ENCODE results near the gene DUOX2. TPM values are rescaled to one million over a fixed set of nuclear protein-coding genes. Genes with fewer than 3 reads are reported as not detected.

Gene DUOX2
- total and polyA plus RNA-seq, 2 of the 8 experiments (the other 6 are each of a cell fraction or from before 2014, with no cell fraction given), result 0.08 TPM; not detected in 1

DNA sequence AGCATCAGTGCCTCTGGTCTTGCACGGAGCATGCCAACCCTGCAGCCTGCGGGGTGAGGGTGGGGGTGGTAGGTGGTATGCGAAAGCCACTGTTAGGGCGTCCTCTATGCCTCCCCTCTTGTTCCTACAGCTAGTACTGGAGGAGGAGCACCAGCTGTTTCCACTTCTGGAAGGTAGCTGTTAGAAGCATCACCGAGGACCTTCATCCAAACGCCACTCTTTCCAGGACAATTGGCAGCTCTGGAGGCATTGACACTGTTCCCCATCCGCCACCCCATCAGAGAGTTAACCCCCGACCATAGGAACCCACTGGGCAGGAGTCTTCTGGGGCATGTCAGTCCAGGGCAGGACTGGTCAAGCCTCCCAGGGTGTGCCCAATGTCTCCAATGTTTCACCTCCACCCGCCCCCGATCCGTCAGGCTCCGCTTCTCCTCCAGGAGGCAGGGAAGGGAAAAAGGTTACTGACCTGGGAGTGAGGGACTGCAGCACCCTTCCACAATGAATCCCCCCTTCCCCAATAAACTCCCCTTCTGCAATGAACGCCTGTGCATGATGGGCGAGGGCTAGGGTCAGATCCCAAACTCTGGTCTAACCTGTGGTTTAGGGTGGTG is 487 bp downstream of the DUOX2 start (continued):
- TF ChIP-seq EP300 (IDR thresholded peaks at IDR 0.05; ENCODE audit: borderline replicate concordance in 1 of 2, low read depth in 2 of 2, low read length in 2 of 2), result no peak
- no peak for TF ChIP-seq BCL11A (IDR thresholded peaks at IDR 0.05; ENCODE audit: low read depth in 2 of 2, low read length in 2 of 2)
- TF ChIP-seq HDAC6 (IDR thresholded peaks at IDR 0.05; ENCODE audit: low read depth, low read length), result no peak
- no peak for TF ChIP-seq GTF2F1 (IDR thresholded peaks at IDR 0.05; ENCODE audit: borderline replicate concordance, low read depth, low read length)
- no peak for TF ChIP-seq KDM5A (IDR thresholded peaks at IDR 0.05; ENCODE audit: low read length)
